ENCODE measurements around the gene PIEZO2. TPM values are rescaled to one million over a fixed set of nuclear protein-coding genes. Genes with fewer than 3 reads are reported as not detected.

The PIEZO2 gene
- polyA plus RNA-seq, 1 donor (not counting 4 experiments of a cell fraction or from before 2014, with no cell fraction given): not detected

GRCh38 chr18:11077548-11078187, 71.7 kb downstream of the PIEZO2 start:
- DNase-seq (ENCODE audit: low read depth, low spot score) (no peak), FAIRE-seq (no peak)
- dilution Hi-C loops (cut with MboI; ENCODE audit: extremely low pct_ligation_motif_present, low sequenced_read_pairs): no loop called here
- no peaks in the 10 kb centered on the region for H3K79me2 ChIP-seq (ENCODE audit: control insufficient read depth, insufficient read depth, low read length)
- H2AFZ ChIP-seq (ENCODE audit: control insufficient read depth, low read length): no peak overlapping the region
- no peaks in the 10 kb centered on the region for H3K9me1 ChIP-seq (ENCODE audit: control insufficient read depth, extremely low read depth, insufficient read depth, low read length)
- no peaks in the 10 kb centered on the region for H3K9me3 ChIP-seq (ENCODE audit: control insufficient read depth, low read depth, low read length)
- no peak overlapping the region for H3K4me2 ChIP-seq (ENCODE audit: control insufficient read depth, extremely low read depth, insufficient read depth, low read depth, low read length)
- H3K36me3 ChIP-seq (ENCODE audit: control insufficient read depth in 2 of 2, extremely low read depth in 1 of 2, insufficient read depth in 2 of 2, low read length in 2 of 2): no peaks in the 10 kb centered on the region
- no peak overlapping the region for H3K27ac ChIP-seq (ENCODE audit: control insufficient read depth, insufficient read depth, low read length)
- H3K9ac ChIP-seq (ENCODE audit: control insufficient read depth, extremely low read depth, insufficient read depth, low read length): no peak overlapping the region
- H3K4me1 ChIP-seq (ENCODE audit: control insufficient read depth, extremely low read depth, insufficient read depth, low read length): no peaks in the 10 kb centered on the region
- TF ChIP-seq EZH2 (IDR thresholded peaks at IDR 0.05; ENCODE audit: low read length): no peak
- TF ChIP-seq, protein P1, sequence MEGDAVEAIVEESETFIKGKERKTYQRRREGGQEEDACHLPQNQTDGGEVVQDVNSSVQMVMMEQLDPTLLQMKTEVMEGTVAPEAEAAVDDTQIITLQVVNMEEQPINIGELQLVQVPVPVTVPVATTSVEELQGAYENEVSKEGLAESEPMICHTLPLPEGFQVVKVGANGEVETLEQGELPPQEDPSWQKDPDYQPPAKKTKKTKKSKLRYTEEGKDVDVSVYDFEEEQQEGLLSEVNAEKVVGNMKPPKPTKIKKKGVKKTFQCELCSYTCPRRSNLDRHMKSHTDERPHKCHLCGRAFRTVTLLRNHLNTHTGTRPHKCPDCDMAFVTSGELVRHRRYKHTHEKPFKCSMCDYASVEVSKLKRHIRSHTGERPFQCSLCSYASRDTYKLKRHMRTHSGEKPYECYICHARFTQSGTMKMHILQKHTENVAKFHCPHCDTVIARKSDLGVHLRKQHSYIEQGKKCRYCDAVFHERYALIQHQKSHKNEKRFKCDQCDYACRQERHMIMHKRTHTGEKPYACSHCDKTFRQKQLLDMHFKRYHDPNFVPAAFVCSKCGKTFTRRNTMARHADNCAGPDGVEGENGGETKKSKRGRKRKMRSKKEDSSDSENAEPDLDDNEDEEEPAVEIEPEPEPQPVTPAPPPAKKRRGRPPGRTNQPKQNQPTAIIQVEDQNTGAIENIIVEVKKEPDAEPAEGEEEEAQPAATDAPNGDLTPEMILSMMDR (optimal IDR thresholded peaks at IDR 0.05 in 1 of 3, IDR thresholded peaks at IDR 0.05 in 1 of 3, conservative IDR thresholded peaks at IDR 0.05 in 1 of 3; ENCODE audit: extremely low read depth in 1 of 3, insufficient read depth in 2 of 3, low read length in 3 of 3): no peak
- H3K27me3 ChIP-seq (ENCODE audit: control insufficient read depth, extremely low read depth, insufficient read depth, low read length): no peaks in the 10 kb centered on the region
- no peak overlapping the region for H3K4me3 ChIP-seq (ENCODE audit: control insufficient read depth in 2 of 3, extremely low read depth in 1 of 3, insufficient read depth in 2 of 3, low read depth in 1 of 3, low read length in 3 of 3)
- no peaks in the 10 kb centered on the region for H4K20me1 ChIP-seq (ENCODE audit: control insufficient read depth, extremely low read depth, insufficient read depth, low read length)

DNA sequence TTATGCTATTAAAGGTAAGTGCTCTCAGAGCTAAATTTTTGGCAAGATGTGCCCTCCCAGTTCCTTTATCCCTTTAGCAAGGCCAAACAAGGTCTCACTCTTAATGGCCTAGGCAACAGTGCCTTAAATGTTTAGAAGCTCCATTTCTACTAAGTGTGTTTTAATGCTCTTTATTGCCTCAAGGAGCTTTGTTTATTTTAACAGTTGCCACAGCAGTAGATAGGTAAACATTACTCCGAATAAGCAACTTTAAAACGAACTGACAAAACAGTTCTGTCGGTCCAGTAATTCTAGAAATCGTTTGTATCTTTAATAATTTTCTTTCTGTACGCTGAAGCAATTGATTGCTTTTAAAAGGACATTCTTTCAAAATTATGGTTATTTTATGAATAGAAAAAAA, 74.5 kb downstream of the PIEZO2 start:
- FAIRE-seq (no peak), DNase-seq (ENCODE audit: low read depth, low spot score) (no peak)
- H3K9me3 ChIP-seq (ENCODE audit: control insufficient read depth, low read depth, low read length): no peaks in the 10 kb centered on the region
- H3K4me1 ChIP-seq (ENCODE audit: control insufficient read depth, extremely low read depth, insufficient read depth, low read length): no peaks in the 10 kb centered on the region
- H3K4me2 ChIP-seq (ENCODE audit: control insufficient read depth, extremely low read depth, insufficient read depth, low read depth, low read length): no peak overlapping the region
- H3K79me2 ChIP-seq (ENCODE audit: control insufficient read depth, insufficient read depth, low read length): no peaks in the 10 kb centered on the region
- TF ChIP-seq, protein P1 (optimal IDR thresholded peaks at IDR 0.05 in 1 of 3, IDR thresholded peaks at IDR 0.05 in 1 of 3, conservative IDR thresholded peaks at IDR 0.05 in 1 of 3; ENCODE audit: extremely low read depth in 1 of 3, insufficient read depth in 2 of 3, low read length in 3 of 3): no peak
- TF ChIP-seq EZH2 (IDR thresholded peaks at IDR 0.05; ENCODE audit: low read length): no peak
- H3K36me3 ChIP-seq (ENCODE audit: control insufficient read depth in 2 of 2, extremely low read depth in 1 of 2, insufficient read depth in 2 of 2, low read length in 2 of 2): no peaks in the 10 kb centered on the region
- H3K9me1 ChIP-seq (ENCODE audit: control insufficient read depth, extremely low read depth, insufficient read depth, low read length): no peaks in the 10 kb centered on the region
- H3K27me3 ChIP-seq (ENCODE audit: control insufficient read depth, extremely low read depth, insufficient read depth, low read length): no peaks in the 10 kb centered on the region
- H4K20me1 ChIP-seq (ENCODE audit: control insufficient read depth, extremely low read depth, insufficient read depth, low read length): no peaks in the 10 kb centered on the region
- H3K9ac ChIP-seq (ENCODE audit: control insufficient read depth, extremely low read depth, insufficient read depth, low read length): no peak overlapping the region
- H3K27ac ChIP-seq (ENCODE audit: control insufficient read depth, insufficient read depth, low read length): no peak overlapping the region
- no peak overlapping the region for H3K4me3 ChIP-seq (ENCODE audit: control insufficient read depth in 2 of 3, extremely low read depth in 1 of 3, insufficient read depth in 2 of 3, low read depth in 1 of 3, low read length in 3 of 3)
- dilution Hi-C loops (cut with MboI; ENCODE audit: extremely low pct_ligation_motif_present, low sequenced_read_pairs): no loop called here
- H2AFZ ChIP-seq (ENCODE audit: control insufficient read depth, low read length): no peak overlapping the region

All from keratinocyte (primary cell).